Activated CD8-positive, alpha-beta T cell treated with anti-CD3 and anti-CD28 coated beads for 36 hours (primary cell): ENCODE measurements around the gene ARHGAP26. TPM values are rescaled to one million over a fixed set of nuclear protein-coding genes. Genes with fewer than 3 reads are reported as not detected.

Source experiments
- ATAC-seq: fragments of 200-7000 bp; cut with Tn5 transposase; one replicate; pipeline ENCODE4 v1.10.0; 2021; ENCODE audit warnings: mild to moderate bottlenecking, moderate library complexity
- CTCF ChIA-PET: fragments of 350-600 bp; sonication (Branson Sonifier 250); formaldehyde crosslinking; loops from one replicate; lab custom pipeline; 2021; ENCODE audit warnings: antibody characterized with exemption; lab: Charles Lee
- POLR2A ChIA-PET: fragments of 350-600 bp; sonication (Branson Sonifier 250); formaldehyde crosslinking; loops from one replicate; lab custom pipeline; 2021; ENCODE audit warnings: antibody characterized with exemption; lab: Charles Lee
- DNase-seq: peaks from one replicate; pipeline ENCODE4 v3.0.0-alpha.2; 2020
- H3K27ac Mint-ChIP-seq: one replicate; pipeline ENCODE4 v1.8.0; 2021; ENCODE audit warnings: mild to moderate bottlenecking, mixed read lengths
- H3K27me3 Mint-ChIP-seq: one replicate; pipeline ENCODE4 v1.8.0; 2021; ENCODE audit warnings: mixed read lengths
- H3K36me3 Mint-ChIP-seq: one replicate; pipeline ENCODE4 v1.8.0; 2021; ENCODE audit warnings: low read depth, mixed read lengths
- H3K4me1 Mint-ChIP-seq: one replicate; pipeline ENCODE4 v1.8.0; 2021; ENCODE audit warnings: low read depth, mixed read lengths
- H3K4me3 Mint-ChIP-seq: one replicate; pipeline ENCODE4 v1.8.0; 2021; ENCODE audit warnings: mild to moderate bottlenecking, moderate library complexity, mixed read lengths
- H3K9me3 Mint-ChIP-seq: one replicate; pipeline ENCODE4 v1.8.0; 2021; ENCODE audit warnings: mixed read lengths
- intact Hi-C: fragments of 100-400 bp; cut with micrococcal nuclease; formaldehyde crosslinking; loops from one replicate; pipeline ENCODE4 v1.10.0; 2022
- total RNA-seq, 2 experiments: library from RNA; stranded (reverse); gene quantifications; one replicate each; pipeline ENCODE4 v1.2.3, GENCODE V29; 2021
- TF ChIP-seq, protein P1 (sequence below): fragments of 200-600 bp; IDR thresholded peaks from one replicate; pipeline ENCODE4 v1.8.0; 2022; ENCODE audit warnings: antibody characterized with exemption, mild to moderate bottlenecking

The ARHGAP26 gene
- total RNA-seq, 2 experiments from 2014 or later, result 12.7 to 18.0 TPM

DNA sequence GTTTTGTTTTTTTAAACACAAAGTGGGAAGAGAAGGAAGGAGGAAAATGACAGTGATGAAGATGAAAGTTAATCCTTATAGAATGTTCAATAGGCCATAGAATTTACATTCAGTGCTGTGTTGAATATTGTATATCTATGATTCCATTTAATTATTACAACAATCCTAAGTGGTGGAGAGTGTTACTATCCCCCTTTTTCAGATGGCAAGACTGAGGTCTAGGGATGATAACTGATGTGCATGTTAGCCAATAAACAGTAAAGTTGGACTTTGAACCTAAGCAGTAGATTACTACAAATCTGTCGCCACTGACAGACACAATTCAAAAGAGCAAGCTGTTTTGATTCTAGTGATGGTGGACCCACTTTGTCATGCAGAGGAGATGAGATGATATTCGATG lies 237.9 kb downstream of the ARHGAP26 start:
- TF ChIP-seq, protein P1, sequence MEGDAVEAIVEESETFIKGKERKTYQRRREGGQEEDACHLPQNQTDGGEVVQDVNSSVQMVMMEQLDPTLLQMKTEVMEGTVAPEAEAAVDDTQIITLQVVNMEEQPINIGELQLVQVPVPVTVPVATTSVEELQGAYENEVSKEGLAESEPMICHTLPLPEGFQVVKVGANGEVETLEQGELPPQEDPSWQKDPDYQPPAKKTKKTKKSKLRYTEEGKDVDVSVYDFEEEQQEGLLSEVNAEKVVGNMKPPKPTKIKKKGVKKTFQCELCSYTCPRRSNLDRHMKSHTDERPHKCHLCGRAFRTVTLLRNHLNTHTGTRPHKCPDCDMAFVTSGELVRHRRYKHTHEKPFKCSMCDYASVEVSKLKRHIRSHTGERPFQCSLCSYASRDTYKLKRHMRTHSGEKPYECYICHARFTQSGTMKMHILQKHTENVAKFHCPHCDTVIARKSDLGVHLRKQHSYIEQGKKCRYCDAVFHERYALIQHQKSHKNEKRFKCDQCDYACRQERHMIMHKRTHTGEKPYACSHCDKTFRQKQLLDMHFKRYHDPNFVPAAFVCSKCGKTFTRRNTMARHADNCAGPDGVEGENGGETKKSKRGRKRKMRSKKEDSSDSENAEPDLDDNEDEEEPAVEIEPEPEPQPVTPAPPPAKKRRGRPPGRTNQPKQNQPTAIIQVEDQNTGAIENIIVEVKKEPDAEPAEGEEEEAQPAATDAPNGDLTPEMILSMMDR, result no peak
- ATAC-seq, result no peak
- POLR2A ChIA-PET, result interaction anchor here (0.8 kb wide), 1 partner anchor 58 kb away, joined by 3 read pairs; no protein-coding TSS in a partner anchor
- Mint-ChIP-seq H3K27me3 (no peaks in the 10 kb centered on the region), H3K9me3 (peaks cover 4% of the 10 kb centered on the region), H3K27ac (peak overlapping the region; percentile 90), H3K4me1 (peaks cover 87% of the 10 kb centered on the region), H3K36me3 (peaks cover 6% of the 10 kb centered on the region), H3K4me3 (no peak overlapping the region)
- CTCF ChIA-PET, result interaction anchor here (0.7 to 1.8 kb wide), 4 partner anchors 16 to 396 kb away, joined by 3 to 8 read pairs (median 4); partner anchors contain the start of gene NR3C1
- intact Hi-C loops, result loop anchor here (2.0 to 10.0 kb wide), 7 partner anchors 47 to 1177 kb away; partner anchors contain the start of gene NR3C1
- DNase-seq, result no peak

DNA sequence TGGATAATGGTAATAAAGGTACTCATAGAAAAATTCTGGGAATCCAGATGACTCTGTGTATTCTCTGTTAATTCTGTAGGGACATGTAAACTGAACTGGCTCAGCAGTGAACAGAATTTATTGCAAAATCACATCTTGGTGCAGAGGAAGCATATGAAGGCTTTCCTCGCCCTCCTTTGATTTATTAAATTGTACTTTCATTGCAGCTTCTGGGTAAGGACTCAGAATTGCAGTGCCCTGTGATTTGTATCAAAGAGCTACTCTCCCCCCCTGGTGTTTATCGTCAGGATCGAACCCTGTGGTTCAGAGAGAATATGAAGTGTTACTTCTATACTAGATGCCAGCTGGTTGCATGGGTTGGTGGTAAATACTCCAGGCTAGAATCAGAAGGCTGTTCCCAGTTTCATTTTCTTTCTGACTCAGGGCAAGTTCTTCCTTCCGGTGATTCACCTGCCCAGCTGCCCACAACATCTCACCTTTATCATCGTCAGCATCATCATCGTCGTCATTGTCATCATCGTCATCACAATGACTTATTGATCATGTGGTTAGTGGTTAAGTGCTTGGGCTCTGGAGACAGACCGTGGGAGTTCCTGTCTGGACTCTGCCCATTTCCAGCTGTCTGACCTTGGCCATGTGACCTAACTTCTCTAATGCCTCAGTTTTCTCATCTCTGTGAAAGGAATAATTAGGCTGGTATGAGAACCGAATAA lies 238.8 kb downstream of the ARHGAP26 start:
- peaks cover 4% of the 10 kb centered on the region for H3K9me3 Mint-ChIP-seq
- DNase-seq, result peak; percentile 94
- H3K36me3 Mint-ChIP-seq, result peaks cover 8% of the 10 kb centered on the region
- intact Hi-C loops, result loop anchor here (2.0 to 10.0 kb wide), 7 partner anchors 46 to 1176 kb away; partner anchors contain the start of gene NR3C1
- TF ChIP-seq, protein P1, result peak; percentile 47
- CTCF ChIA-PET, result interaction anchor here (0.6 to 1.8 kb wide), 13 partner anchors 11 to 959 kb away, joined by 3 to 8 read pairs (median 3); partner anchors contain the start of gene NR3C1
- ATAC-seq, result peak; percentile 89
- no peaks in the 10 kb centered on the region for H3K27me3 Mint-ChIP-seq
- peak overlapping the region; percentile 90 for H3K27ac Mint-ChIP-seq
- POLR2A ChIA-PET, result interaction anchor here (0.6 to 1.5 kb wide), 7 partner anchors 11 to 396 kb away, joined by 3 to 6 read pairs (median 3); partner anchors contain the start of gene NR3C1
- peak overlapping the region; percentile 54 for H3K4me3 Mint-ChIP-seq
- peaks cover 83% of the 10 kb centered on the region for H3K4me1 Mint-ChIP-seq

DNA sequence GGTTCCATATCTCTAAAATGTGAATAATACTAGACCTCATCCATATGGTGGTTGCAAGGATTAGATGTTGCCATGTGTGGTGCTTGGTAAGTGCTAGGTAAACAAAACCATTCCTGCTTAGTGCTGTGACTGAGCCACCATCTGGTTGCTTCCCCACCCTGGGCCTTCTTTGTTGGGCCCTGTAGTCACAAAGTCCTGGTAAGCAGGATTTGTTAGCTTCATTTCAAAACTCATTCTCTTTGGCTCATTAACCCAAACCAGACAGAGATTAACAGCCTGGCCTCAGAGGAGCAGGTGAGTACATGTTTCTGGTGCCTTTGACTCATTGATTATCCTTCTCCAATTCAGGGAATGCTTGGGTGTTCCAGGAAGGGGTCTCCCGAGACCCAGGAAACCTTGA lies 240.2 kb downstream of the ARHGAP26 start:
- H3K27ac Mint-ChIP-seq, result peak overlapping the region; percentile 90
- ChIA-PET CTCF (interaction anchor here (1.2 kb wide), 1 partner anchor 9 kb away, joined by 6 read pairs; no protein-coding TSS in a partner anchor), POLR2A (interaction anchor here (1.1 to 1.7 kb wide), 4 partner anchors 8 to 394 kb away, joined by 3 to 6 read pairs (median 4); no protein-coding TSS in a partner anchor)
- peaks cover 19% of the 10 kb centered on the region for H3K36me3 Mint-ChIP-seq
- no peak for DNase-seq
- H3K4me1 Mint-ChIP-seq, result peaks cover 76% of the 10 kb centered on the region
- intact Hi-C loops, result no loop called here
- no peak overlapping the region for H3K4me3 Mint-ChIP-seq
- no peak for ATAC-seq
- H3K27me3 Mint-ChIP-seq, result no peaks in the 10 kb centered on the region
- H3K9me3 Mint-ChIP-seq, result peaks cover 4% of the 10 kb centered on the region
- TF ChIP-seq, protein P1, result no peak

DNA sequence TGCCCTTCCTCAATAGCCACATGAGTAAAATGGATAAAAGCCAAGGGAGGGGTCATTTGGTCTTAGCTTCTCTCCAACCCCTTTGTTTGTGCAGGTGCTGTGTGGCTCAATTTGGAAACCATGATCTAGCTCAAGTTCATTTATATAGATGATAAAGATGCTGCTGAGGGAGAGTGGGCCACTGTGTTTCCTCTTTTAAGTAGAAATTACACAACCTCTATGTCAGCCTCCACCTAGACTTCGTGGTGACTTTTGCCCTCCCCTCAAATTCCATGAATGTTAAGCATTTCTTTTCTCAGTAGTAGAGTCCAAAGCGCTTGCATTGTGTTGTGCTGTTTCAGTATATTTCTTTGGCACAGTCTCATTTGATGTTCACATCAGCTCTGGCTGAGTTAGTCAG lies 241.4 kb downstream of the ARHGAP26 start:
- CTCF ChIA-PET, result interaction anchor here (1.0 to 2.5 kb wide), 4 partner anchors 9 to 814 kb away, joined by 3 to 14 read pairs (median 4); partner anchors contain the start of gene NR3C1
- no peaks in the 10 kb centered on the region for H3K27me3 Mint-ChIP-seq
- DNase-seq, result peak; percentile 45
- POLR2A ChIA-PET, result interaction anchor here (1.7 kb wide), 1 partner anchor 9 kb away, joined by 4 read pairs; no protein-coding TSS in a partner anchor
- H3K9me3 Mint-ChIP-seq, result peaks cover 4% of the 10 kb centered on the region
- TF ChIP-seq, protein P1, result no peak
- no peak overlapping the region for H3K4me3 Mint-ChIP-seq
- intact Hi-C loops, result no loop called here
- H3K4me1 Mint-ChIP-seq, result peaks cover 63% of the 10 kb centered on the region
- H3K27ac Mint-ChIP-seq, result peak overlapping the region; percentile 67
- peaks cover 26% of the 10 kb centered on the region for H3K36me3 Mint-ChIP-seq
- ATAC-seq, result peak; percentile 28
